K562 (cell line): ENCODE data around the gene CUL1. TPM values are rescaled to one million over a fixed set of nuclear protein-coding genes. Genes with fewer than 3 reads are reported as not detected.
A peak's percentile ranks its signal among the peaks of the same experiment; 100 is the strongest.

ENCODE experiments used
- ATAC-seq: fragments of 200-7000 bp; cut with Tn5 transposase; 3 replicates; pipeline ENCODE4 v1.9.1; 2020; ENCODE audit warnings: moderate library complexity
- BruUV-seq: library from RNA; stranded (reverse); fragments of 400-500 nt; replicated peaks from 2 replicates; lab custom pipeline; 2021; lab: Mats Ljungman, UMichigan
- CTCF ChIA-PET: fragments of 300-600 bp; formaldehyde crosslinking; extraction: SDS; loops from one replicate; lab custom pipeline; 2021; ENCODE audit warnings: low intra/inter-chr PET ratio; lab: Yijun Ruan, JAX
- POLR2A ChIA-PET: fragments of 300-600, 350-650 bp; sonication (Branson Sonifier 250); formaldehyde crosslinking; extraction: SDS; loops from one replicate; lab custom pipeline; 2021; ENCODE audit warnings: antibody characterized with exemption, inconsistent platforms; lab: Yijun Ruan, JAX
- DNase-seq, 4 experiments: peaks; one replicate each; pipeline versions ENCODE4 v3.0.0 to v3.0.0-alpha.2; 2011 to 2018; ENCODE audit warnings: low spot score in 3 of 4, mixed read lengths in 3 of 4; ENCODE audit errors: extremely low read depth in 1 of 4
- FAIRE-seq: peaks from 2 replicates; lab custom pipeline; 2011; peaks lifted over from hg19 to GRCh38; lab: Jason Lieb, UNC
- H2AFZ ChIP-seq: 2 replicates; pipeline ENCODE4 v1.6.0; 2011; ENCODE audit warnings: low read depth, low read length, control low read depth, inconsistent platforms
- H3K27ac ChIP-seq: fragments of 200-600 bp; 3 replicates; pipeline ENCODE4 v1.8.0; 2011; ENCODE audit warnings: low read depth, mild to moderate bottlenecking, control low read depth, inconsistent platforms, low read length, moderate library complexity, mixed read lengths; ENCODE audit errors: extremely low read depth
- H3K27me3 ChIP-seq, 2 experiments: fragments of 300-600 bp in 1 of 2; 2 replicates in 1 of 2; 3 replicates in 1 of 2; pipeline versions ENCODE4 v1.6.0 to v1.8.0; 2011; ENCODE audit warnings: inconsistent platforms in 2 of 2, low read length in 2 of 2, mild to moderate bottlenecking in 1 of 2, mixed read lengths in 1 of 2, moderate library complexity in 1 of 2; ENCODE audit not compliant: control insufficient read depth in 2 of 2, insufficient read depth in 2 of 2
- H3K36me3 ChIP-seq: fragments of 300-600 bp; 3 replicates; pipeline ENCODE4 v1.8.0; 2011; ENCODE audit warnings: mild to moderate bottlenecking, low read length, inconsistent platforms; ENCODE audit not compliant: control insufficient read depth, insufficient read depth
- H3K4me1 ChIP-seq, 2 experiments: fragments of 200-600 bp in 1 of 2; replicated peaks in 1 of 2; 2 replicates in 1 of 2; 3 replicates in 1 of 2; pipeline versions ENCODE4 v1.5.1 to v1.8.0; 2011; ENCODE audit warnings: inconsistent platforms in 2 of 2, low read length in 2 of 2, mild to moderate bottlenecking in 1 of 2, mixed read lengths in 1 of 2, moderate library complexity in 1 of 2; ENCODE audit not compliant: control insufficient read depth in 2 of 2, insufficient read depth in 2 of 2
- H3K4me2 ChIP-seq: 2 replicates; pipeline ENCODE4 v1.6.1; 2011; ENCODE audit warnings: low read length, control low read depth, inconsistent platforms, mixed read lengths; ENCODE audit not compliant: insufficient read depth
- H3K4me3 ChIP-seq: fragments of 200-600 bp; sonication (generic), shearing (Covaris generic); 2 replicates; pipeline ENCODE4 v1.5.1; 2016; ENCODE audit warnings: control low read depth, inconsistent platforms
- H3K79me2 ChIP-seq: fragments of 200-600 bp; 3 replicates; pipeline ENCODE4 v1.8.0; 2011; ENCODE audit warnings: low read length, inconsistent platforms; ENCODE audit not compliant: control insufficient read depth, insufficient read depth
- H3K9ac ChIP-seq, 2 experiments: 2 replicates each; pipeline versions ENCODE4 v1.6.0 to v1.6.1; 2011; ENCODE audit warnings: low read depth in 2 of 2, low read length in 2 of 2, control low read depth in 1 of 2, inconsistent platforms in 1 of 2, mild to moderate bottlenecking in 1 of 2, mixed read lengths in 1 of 2; ENCODE audit not compliant: insufficient read depth in 1 of 2
- H3K9me1 ChIP-seq: one replicate; pipeline ENCODE4 v1.6.0; 2011; ENCODE audit warnings: inconsistent platforms, mild to moderate bottlenecking, low read length, moderate library complexity; ENCODE audit not compliant: control insufficient read depth, insufficient read depth
- H3K9me3 ChIP-seq: replicated peaks from 2 replicates; pipeline ENCODE4 v1.5.1; 2011; ENCODE audit warnings: low read depth, low read length, inconsistent platforms; ENCODE audit not compliant: control insufficient read depth, insufficient read depth
- H4K20me1 ChIP-seq: replicated peaks from 2 replicates; pipeline ENCODE4 v1.6.1; 2011; ENCODE audit warnings: low read length, inconsistent platforms, mixed read lengths; ENCODE audit not compliant: control insufficient read depth, insufficient read depth
- CXXC5 ChIP-seq: fragments of 250-450 bp; sonication (Bioruptor Pico); IDR thresholded peaks from 2 replicates; pipeline ENCODE4 v1.8.0; 2022; ENCODE audit warnings: inconsistent platforms, mild to moderate bottlenecking, moderate library complexity
- HDAC6 ChIP-seq: IDR thresholded peaks from 2 replicates; pipeline ENCODE4 v1.6.1; 2012; ENCODE audit warnings: low read depth, mild to moderate bottlenecking, control low read depth, inconsistent platforms, low read length, moderate library complexity
- POLR2G ChIP-seq: fragments of 200-400 bp; formaldehyde crosslinking; IDR thresholded peaks from 2 replicates; pipeline ENCODE4 v1.6.1; 2017; ENCODE audit warnings: low read depth, mild to moderate bottlenecking, antibody characterized with exemption, low read length, moderate library complexity
- SP1 ChIP-seq: sonication (generic); formaldehyde crosslinking; IDR thresholded peaks from 2 replicates; pipeline ENCODE4 v1.8.1; 2022; ENCODE audit warnings: mild to moderate bottlenecking, missing genetic modification reagents
- ZNF764 ChIP-seq: fragments of 250-450 bp; sonication (Bioruptor Pico); IDR thresholded peaks from 2 replicates; pipeline ENCODE4 v1.4.0; 2020; ENCODE audit warnings: low read depth, mild to moderate bottlenecking, moderate library complexity
- WGBS: fragments of 100-300 bp; shearing (Covaris generic); methylation state at CpG from one replicate; pipeline ENCODE4 v1.1.6; 2016; ENCODE audit warnings: low coverage, mixed read lengths; ENCODE audit not compliant: insufficient coverage; ENCODE audit errors: missing lambda C conversion rate; 5-methylcytosine and 5-hydroxymethylcytosine counted together
- in situ Hi-C: fragments of 300-500 bp; cut with MboI; formaldehyde crosslinking; loops from 4 replicates; pipeline ENCODE4 v1.15.0; 2018; ENCODE audit warnings: inconsistent platforms, mixed read lengths
- intact Hi-C: fragments of 100-400 bp; cut with micrococcal nuclease; formaldehyde crosslinking; loops from 2 replicates; pipeline ENCODE4 v1.14.2; 2022
- polyA plus RNA-seq, 8 experiments: library from polyadenylated mRNA; depleted of rRNA in 4 of 8; stranded (reverse) in 5 of 8; unstranded in 3 of 8; fragments of >200 nt; fragmentation: Nextera tagmentation in 2 of 8; fragmentation: Illumina TruSeq in 1 of 8; extraction: Ambion mirVana in 2 of 8; extraction: Trizol in 1 of 8; gene quantifications; 2 replicates each; pipeline versions ENCODE4 v1.2.1 to v1.2.3, GENCODE V29; 2011 to 2014; ENCODE audit warnings: inconsistent platforms in 1 of 8, missing spikeins in 1 of 8
- total RNA-seq, 7 experiments: library from RNA; depleted of rRNA in 6 of 7; stranded (reverse); fragments of >200 nt in 6 of 7; fragmentation: Illumina TruSeq in 2 of 7; extraction: Trizol in 2 of 7; gene quantifications; 2 replicates each; pipeline versions ENCODE4 v1.2.1 to v1.2.3, GENCODE V29; 2011 to 2021; ENCODE audit warnings: low replicate concordance in 1 of 7
- TF ChIP-seq, protein P1 (sequence below): sonication (generic); formaldehyde crosslinking; IDR thresholded peaks from 2 replicates; pipeline ENCODE4 v1.8.0; 2022; ENCODE audit warnings: missing genetic modification reagents, mild to moderate bottlenecking, borderline replicate concordance
- TF ChIP-seq, protein P2 (sequence below): fragments of 450-650 bp; IDR thresholded peaks from 2 replicates; pipeline ENCODE4 v1.6.1; 2016; ENCODE audit warnings: mild to moderate bottlenecking, moderate library complexity

The CUL1 gene
- total and polyA plus RNA-seq, 9 of the 15 experiments (the other 6 are each of a cell fraction or from before 2014, with no cell fraction given): 31.5 to 107 (median 96.5) TPM

DNA sequence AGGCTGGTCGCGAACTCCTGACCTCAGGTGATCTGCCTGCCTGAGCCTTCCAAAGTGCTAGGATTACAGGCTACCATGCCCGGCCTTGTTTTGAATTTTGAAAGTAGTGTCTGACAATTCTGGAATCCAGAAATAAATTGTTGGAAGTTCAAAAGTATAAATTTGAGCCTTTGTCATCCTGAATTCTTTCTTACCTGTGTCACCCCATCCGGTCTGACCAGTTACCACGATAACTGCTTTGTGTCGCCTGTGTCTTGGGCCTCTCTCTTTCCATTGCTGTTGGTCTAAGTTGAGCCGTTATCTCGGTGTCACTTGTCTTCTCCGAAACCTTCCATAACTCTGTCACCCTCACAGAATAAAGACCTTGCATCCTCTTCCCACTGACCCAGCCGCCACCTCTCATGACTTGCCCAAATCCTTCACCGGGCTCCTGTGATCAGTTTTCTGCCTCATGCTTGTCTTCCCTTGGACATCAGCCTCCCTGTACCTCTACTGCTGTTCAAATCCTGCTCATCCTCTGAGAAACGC is 18.6 kb downstream of the CUL1 start (continued):
- no peak for TF ChIP-seq ZNF764 (CRISPR knock-in tag)
- TF ChIP-seq CXXC5 (CRISPR knock-in tag): peak; percentile 10; the same call in 1 of the 2 replicates

DNA sequence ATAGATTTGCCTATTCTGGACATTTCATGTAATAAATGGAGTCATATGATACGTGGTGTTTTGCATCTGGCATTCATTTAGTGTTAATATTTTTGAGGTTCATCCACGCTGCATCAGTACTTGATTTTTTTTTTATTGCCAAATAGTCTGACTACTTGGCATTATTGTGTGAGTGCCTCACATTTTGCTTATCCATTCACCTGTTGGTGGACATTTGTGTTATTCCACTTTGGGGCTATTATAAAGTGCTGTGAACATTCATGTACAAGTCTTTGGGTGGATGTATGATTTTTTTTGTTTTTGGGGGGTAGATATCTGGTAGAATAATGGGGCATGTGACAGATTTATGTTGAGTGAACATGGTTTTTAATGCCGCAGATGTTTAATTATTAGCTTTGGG is 19.7 kb downstream of the CUL1 start:
- no peak overlapping the region for H3K9ac ChIP-seq
- in situ Hi-C loops (no loop called here), intact Hi-C loops (no loop called here)
- no peak overlapping the region for H3K27ac ChIP-seq
- no peak overlapping the region for H3K4me2 ChIP-seq
- DNase-seq: no peak
- ATAC-seq: no peak
- no peaks in the 10 kb centered on the region for H3K9me3 ChIP-seq
- H4K20me1 ChIP-seq: peaks cover 77% of the 10 kb centered on the region
- no TSS peak for BruUV-seq
- no peaks in the 10 kb centered on the region for H3K27me3 ChIP-seq
- POLR2A ChIA-PET: interaction anchor here (0.6 to 4.0 kb wide), 2 partner anchors 12 to 89 kb away, joined by 3 to 18 read pairs; no protein-coding TSS in a partner anchor
- no peak for FAIRE-seq
- no peak overlapping the region for H2AFZ ChIP-seq
- no peak overlapping the region for H3K4me3 ChIP-seq
- WGBS: 93% methylated on average over 3 of the region's 3 CpGs
- CTCF ChIA-PET: no interaction called here
- peaks cover 98% of the 10 kb centered on the region for H3K79me2 ChIP-seq
- H3K36me3 ChIP-seq: peaks cover 8% of the 10 kb centered on the region; the same call in 1 of the 3 replicates
- H3K4me1 ChIP-seq: peaks cover 20 to 50% of the 10 kb centered on the region in 2 experiments
- peaks cover 30% of the 10 kb centered on the region for H3K9me1 ChIP-seq
- TF ChIP-seq SP1 (CRISPR knock-in tag) (no peak), POLR2G (no peak), HDAC6 (no peak)
- TF ChIP-seq, protein P1, sequence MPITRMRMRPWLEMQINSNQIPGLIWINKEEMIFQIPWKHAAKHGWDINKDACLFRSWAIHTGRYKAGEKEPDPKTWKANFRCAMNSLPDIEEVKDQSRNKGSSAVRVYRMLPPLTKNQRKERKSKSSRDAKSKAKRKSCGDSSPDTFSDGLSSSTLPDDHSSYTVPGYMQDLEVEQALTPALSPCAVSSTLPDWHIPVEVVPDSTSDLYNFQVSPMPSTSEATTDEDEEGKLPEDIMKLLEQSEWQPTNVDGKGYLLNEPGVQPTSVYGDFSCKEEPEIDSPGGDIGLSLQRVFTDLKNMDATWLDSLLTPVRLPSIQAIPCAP (CRISPR knock-in tag): no peak
- TF ChIP-seq, protein P2, sequence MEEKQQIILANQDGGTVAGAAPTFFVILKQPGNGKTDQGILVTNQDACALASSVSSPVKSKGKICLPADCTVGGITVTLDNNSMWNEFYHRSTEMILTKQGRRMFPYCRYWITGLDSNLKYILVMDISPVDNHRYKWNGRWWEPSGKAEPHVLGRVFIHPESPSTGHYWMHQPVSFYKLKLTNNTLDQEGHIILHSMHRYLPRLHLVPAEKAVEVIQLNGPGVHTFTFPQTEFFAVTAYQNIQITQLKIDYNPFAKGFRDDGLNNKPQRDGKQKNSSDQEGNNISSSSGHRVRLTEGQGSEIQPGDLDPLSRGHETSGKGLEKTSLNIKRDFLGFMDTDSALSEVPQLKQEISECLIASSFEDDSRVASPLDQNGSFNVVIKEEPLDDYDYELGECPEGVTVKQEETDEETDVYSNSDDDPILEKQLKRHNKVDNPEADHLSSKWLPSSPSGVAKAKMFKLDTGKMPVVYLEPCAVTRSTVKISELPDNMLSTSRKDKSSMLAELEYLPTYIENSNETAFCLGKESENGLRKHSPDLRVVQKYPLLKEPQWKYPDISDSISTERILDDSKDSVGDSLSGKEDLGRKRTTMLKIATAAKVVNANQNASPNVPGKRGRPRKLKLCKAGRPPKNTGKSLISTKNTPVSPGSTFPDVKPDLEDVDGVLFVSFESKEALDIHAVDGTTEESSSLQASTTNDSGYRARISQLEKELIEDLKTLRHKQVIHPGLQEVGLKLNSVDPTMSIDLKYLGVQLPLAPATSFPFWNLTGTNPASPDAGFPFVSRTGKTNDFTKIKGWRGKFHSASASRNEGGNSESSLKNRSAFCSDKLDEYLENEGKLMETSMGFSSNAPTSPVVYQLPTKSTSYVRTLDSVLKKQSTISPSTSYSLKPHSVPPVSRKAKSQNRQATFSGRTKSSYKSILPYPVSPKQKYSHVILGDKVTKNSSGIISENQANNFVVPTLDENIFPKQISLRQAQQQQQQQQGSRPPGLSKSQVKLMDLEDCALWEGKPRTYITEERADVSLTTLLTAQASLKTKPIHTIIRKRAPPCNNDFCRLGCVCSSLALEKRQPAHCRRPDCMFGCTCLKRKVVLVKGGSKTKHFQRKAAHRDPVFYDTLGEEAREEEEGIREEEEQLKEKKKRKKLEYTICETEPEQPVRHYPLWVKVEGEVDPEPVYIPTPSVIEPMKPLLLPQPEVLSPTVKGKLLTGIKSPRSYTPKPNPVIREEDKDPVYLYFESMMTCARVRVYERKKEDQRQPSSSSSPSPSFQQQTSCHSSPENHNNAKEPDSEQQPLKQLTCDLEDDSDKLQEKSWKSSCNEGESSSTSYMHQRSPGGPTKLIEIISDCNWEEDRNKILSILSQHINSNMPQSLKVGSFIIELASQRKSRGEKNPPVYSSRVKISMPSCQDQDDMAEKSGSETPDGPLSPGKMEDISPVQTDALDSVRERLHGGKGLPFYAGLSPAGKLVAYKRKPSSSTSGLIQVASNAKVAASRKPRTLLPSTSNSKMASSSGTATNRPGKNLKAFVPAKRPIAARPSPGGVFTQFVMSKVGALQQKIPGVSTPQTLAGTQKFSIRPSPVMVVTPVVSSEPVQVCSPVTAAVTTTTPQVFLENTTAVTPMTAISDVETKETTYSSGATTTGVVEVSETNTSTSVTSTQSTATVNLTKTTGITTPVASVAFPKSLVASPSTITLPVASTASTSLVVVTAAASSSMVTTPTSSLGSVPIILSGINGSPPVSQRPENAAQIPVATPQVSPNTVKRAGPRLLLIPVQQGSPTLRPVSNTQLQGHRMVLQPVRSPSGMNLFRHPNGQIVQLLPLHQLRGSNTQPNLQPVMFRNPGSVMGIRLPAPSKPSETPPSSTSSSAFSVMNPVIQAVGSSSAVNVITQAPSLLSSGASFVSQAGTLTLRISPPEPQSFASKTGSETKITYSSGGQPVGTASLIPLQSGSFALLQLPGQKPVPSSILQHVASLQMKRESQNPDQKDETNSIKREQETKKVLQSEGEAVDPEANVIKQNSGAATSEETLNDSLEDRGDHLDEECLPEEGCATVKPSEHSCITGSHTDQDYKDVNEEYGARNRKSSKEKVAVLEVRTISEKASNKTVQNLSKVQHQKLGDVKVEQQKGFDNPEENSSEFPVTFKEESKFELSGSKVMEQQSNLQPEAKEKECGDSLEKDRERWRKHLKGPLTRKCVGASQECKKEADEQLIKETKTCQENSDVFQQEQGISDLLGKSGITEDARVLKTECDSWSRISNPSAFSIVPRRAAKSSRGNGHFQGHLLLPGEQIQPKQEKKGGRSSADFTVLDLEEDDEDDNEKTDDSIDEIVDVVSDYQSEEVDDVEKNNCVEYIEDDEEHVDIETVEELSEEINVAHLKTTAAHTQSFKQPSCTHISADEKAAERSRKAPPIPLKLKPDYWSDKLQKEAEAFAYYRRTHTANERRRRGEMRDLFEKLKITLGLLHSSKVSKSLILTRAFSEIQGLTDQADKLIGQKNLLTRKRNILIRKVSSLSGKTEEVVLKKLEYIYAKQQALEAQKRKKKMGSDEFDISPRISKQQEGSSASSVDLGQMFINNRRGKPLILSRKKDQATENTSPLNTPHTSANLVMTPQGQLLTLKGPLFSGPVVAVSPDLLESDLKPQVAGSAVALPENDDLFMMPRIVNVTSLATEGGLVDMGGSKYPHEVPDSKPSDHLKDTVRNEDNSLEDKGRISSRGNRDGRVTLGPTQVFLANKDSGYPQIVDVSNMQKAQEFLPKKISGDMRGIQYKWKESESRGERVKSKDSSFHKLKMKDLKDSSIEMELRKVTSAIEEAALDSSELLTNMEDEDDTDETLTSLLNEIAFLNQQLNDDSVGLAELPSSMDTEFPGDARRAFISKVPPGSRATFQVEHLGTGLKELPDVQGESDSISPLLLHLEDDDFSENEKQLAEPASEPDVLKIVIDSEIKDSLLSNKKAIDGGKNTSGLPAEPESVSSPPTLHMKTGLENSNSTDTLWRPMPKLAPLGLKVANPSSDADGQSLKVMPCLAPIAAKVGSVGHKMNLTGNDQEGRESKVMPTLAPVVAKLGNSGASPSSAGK: no peak
